NCI-H146 treated with DMSO at 0.1 percent for 48 hours (cell line): ENCODE results near the gene ASB11.
"Not testable (repeated sequence)": the region's sequence is repeated elsewhere in the genome, so short reads cannot be mapped to it uniquely, and the experiment has no call there.

Experiments used
- DNase-seq: peaks from one replicate; lab custom pipeline; 2025; ENCODE audit not compliant: unreplicated experiment; lab: John Stamatoyannopoulos, UW

The ASB11 gene

DNA sequence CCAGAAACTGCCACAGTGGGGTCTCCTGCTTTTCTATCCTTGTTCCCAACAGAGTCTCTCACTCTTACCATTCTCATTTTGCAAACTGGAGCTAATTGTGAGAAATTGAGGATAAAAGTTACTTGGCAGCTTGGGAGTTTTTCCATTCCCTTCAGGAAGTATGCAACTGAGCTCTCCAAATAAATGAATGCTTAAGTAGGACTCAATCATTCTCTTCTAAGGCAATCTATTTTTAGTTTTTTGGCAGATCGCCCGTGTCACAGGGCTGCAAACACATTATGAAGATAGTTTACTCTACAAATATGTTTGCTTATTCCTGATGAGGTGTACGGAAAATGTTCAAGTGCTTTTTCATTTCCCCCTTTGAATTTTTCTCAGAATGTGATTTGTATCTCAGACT lies 5.3 kb downstream of the ASB11 start:
- DNase-seq: no peak

DNA sequence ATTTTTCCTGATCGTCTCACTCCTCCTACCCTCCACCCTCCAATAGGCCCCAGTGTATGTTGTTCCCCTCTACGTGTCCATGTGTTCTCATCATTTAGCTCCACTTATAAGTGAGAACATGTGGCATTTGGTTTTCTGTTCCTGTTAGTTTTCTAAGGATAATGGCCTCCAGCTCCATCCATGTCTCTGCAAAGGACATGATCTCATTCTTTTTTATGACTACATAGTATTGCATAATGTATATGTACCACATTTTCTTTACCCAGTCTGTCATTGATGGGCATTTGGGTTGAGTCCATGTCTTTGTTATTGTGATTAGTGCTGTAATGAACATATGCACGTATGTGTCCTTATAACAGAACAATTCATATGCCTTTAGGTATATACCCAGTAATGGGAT lies 9.5 kb downstream of the ASB11 start:
- DNase-seq: not testable (repeated sequence)

DNA sequence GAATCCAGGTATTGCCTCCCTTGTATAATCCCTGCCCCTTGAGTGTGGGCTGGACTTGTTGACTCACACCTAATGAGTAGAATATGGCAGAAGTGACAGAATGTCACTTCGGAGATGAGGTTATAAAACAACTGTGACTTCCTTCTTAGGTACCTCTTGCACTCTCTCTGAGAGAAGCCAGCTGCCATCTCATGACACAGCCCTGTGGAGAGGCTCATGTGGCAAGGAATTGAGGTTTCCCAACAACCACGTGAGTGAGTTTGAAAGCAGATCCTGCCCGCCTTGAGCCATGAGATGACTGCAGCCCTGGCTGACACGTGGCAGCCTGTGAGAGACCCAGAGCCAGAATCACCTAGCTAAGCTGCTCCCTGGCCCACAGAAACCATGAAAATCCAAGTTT lies 13.5 kb downstream of the ASB11 start:
- no peak for DNase-seq

- no peak for DNase-seq
Observed at GRCh38 chrX:15299941-15300851, 15.2 kb downstream of the ASB11 start.

DNA sequence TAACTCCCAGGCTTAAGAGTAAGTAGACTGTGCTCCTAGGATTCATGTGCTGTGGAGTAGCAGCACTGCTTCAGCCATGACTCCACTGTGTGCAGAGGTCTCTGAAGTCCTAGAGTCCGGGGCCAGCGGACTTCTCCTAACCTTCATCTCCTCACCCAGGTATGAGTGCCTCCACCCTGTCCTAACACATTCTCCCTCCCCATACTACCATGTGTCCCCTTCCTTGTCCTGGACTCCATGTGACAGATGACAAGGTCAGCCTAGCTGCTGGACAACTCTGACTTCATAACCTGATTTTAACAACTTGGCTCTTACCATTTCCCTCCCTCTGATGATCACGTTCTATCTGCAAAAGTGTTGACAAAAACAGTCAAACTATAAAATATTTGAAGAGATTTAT lies 16.7 kb downstream of the ASB11 start:
- no peak for DNase-seq

- DNase-seq: no peak
Observed at GRCh38 chrX:15298201-15298600, 17.2 kb downstream of the ASB11 start.

GRCh38 chrX:15293451-15293850 lies 22.0 kb downstream of the ASB11 start:
- DNase-seq: no peak

- no peak for DNase-seq
Observed at GRCh38 chrX:15292861-15293260, 22.6 kb downstream of the ASB11 start.

GRCh38 chrX:15277604-15278003 lies 37.8 kb downstream of the ASB11 start:
- DNase-seq: no peak

- no peak for DNase-seq
Observed at GRCh38 chrX:15274946-15275345, 40.5 kb downstream of the ASB11 start.

DNA sequence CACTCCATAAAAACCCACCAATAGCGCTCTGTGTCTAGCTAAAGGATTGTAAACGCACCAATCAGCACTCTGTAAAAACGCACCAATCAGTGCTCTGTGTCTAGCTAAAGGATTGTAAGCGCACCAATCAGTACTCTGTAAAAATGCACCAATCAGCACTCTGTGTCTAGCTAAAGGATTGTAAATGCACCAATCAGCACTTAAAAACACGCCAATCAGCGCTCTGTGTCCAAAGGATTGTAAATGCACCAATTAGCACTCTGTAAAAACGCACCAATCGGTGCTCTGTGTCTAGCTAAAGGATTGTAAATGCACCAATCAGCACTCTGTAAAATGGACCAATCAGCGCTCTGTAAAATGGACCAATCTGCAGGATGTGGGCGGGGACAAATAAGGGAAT lies 42.2 kb downstream of the ASB11 start:
- DNase-seq: not testable (repeated sequence)

DNA sequence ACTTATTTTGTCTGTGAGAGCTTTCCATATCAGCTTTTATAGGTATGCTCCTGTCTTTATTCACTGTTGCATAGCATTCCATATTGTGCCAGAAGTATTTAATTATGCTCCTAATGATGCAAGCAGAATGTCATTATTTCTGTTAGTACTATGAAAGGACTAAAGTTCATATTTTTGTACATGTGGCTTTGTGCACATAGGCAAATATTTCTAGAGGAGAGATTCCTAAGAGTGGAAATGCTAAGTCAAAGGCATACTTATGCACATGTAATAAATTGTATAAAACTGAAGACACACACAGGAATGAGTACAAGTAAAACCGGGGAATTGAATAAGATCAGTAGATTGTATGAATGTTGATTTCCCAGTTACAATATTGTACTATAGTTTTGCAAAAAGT lies 43.7 kb downstream of the ASB11 start:
- DNase-seq: no peak

GRCh38 chrX:15269618-15270521 lies 45.6 kb downstream of the ASB11 start, which contains the start of gene ASB9:
TSS of gene ASB9 (minus strand) at chrX:15270083. CDS start at chrX:15269874, 209 bp downstream.
- DNase-seq: peak; percentile 1

DNA sequence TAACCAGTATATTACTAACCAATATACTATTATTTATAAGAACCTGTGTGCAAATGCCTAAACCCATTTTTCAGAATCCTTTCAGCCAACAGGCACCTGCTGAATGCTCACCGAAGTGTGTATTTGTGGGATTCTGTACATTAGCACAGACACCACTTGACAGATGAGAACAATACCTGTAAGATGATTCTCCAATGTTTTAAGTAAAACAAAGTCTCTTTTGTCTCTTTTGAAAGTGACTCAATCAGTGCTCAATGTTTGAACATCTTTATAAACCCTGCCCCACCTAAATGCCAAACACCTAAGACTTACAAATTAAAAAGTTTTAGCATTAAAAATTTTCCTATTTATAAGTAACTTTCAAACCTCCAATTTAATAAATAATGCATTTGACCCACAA lies 46.3 kb downstream of the ASB11 start:
- no peak for DNase-seq

DNA sequence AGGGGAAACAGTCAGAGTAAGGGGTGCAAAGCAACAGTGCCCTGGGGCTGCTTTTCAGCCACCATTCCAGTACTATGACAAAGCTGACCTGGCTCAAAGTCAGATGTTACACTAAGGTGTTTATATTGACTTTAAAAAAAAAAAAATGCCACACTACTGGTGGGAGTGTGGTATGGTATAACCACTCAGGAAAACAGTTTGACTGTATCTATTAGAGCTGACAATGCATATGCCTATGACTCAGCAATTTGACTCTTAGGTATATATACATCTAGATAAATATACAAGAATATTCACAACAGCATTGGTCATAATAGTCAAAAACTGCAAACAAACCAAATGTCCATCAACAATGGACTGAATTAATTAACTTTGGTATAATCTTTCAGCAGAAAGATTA lies 60.6 kb downstream of the ASB11 start:
- DNase-seq: no peak

DNA sequence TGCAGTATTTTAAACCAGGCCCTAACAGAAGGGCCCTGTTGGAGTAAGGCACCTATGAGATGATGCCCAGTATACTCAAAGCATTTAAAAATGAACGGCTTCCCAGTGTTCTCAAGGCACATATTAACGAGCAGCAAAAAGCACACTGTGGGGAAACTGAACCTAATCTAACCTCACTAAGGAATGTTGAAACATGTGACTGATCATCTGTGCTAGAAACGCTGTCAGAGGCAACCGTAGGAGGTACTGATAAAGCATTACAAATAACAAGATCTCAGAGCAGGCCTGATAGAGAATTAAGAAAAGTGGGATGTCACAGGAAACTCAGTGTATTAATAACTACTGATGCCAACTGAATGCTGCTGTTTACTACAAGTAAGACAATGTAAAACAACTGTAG lies 69.5 kb downstream of the ASB11 start:
- DNase-seq: no peak

DNA sequence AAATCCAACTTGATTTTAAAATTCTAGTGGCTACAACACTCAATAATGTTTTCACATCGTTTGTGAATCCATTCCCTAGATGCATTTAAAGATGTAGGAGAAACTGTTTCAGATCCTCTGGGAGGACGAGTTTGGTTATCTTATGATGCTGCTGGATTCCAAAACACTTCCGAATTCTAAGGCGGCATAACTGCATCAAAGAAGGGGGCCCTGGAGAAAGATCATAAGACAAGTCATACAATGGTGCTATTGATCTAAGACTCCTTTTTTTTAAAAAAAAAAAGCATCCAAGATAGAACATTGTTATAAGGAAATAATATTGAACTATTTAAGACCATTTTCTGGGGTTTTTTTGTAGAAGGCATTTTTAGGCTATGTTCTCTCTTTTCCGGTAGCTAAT lies 71.0 kb downstream of the ASB11 start:
- no peak for DNase-seq

- DNase-seq: no peak
Observed at GRCh38 chrX:15242899-15243555, 72.4 kb downstream of the ASB11 start.

- DNase-seq: no peak
Observed at GRCh38 chrX:15241301-15241700, 74.1 kb downstream of the ASB11 start.

DNA sequence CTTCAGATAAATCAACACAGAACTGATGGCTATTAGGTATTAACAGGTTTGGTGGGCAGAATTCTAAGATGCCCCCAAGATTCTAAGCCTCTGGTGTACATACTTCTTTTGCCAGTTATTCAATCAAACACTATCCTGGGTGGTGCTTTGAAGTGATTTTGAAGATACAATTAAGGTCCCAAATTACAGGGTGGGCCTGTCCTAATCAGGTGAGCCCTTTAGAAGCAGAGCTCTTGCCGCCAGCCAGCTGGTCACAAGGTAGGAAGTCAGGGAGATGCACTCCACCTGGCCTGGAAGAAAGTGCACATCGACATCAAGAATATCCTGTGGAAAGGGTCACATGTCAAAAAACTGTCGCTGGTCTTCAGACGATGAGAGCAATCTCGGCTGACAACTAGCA lies 75.0 kb downstream of the ASB11 start:
- no peak for DNase-seq

- no peak for DNase-seq
Observed at GRCh38 chrX:15236146-15236545, 79.3 kb downstream of the ASB11 start.
